Non-pigmented ciliary epithelial cell (primary cell): Measurements from ENCODE around the gene SCYGR5.
"Not testable (repeated sequence)": the region's sequence is repeated elsewhere in the genome, so short reads cannot be mapped to it uniquely, and the experiment has no call there.

ENCODE experiments used
- DNase-seq: peaks from one replicate; pipeline ENCODE4 v3.0.0-alpha.2; 2010; ENCODE audit warnings: low read depth

SCYGR5 gene

DNA sequence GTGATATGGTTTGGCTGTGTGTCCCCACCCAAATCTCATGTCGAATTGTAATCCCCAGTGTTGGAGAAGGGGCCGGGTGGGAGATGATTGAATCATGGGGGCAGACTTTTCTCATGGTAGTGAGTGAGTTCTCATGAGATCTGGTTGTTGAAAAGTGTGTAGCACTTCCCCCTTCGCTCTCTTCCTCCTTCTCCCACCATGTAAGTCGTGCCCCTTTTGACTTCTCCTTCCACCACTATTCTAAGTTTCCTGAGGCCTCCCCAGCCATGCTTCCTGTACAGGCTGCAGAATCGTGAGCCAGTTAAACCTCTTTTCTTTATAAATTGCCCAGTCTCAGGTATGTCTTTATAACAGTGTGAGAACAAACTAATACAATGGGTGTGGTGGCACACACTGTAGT is 7.0 kb downstream of the SCYGR5 start:
- not testable (repeated sequence) for DNase-seq

- DNase-seq: no peak
These were observed 7.9 kb downstream of the SCYGR5 start for GRCh38 chr2:227674485-227674884.

GRCh38 chr2:227677928-227678327 is 11.3 kb downstream of the SCYGR5 start:
- DNase-seq: no peak

DNA sequence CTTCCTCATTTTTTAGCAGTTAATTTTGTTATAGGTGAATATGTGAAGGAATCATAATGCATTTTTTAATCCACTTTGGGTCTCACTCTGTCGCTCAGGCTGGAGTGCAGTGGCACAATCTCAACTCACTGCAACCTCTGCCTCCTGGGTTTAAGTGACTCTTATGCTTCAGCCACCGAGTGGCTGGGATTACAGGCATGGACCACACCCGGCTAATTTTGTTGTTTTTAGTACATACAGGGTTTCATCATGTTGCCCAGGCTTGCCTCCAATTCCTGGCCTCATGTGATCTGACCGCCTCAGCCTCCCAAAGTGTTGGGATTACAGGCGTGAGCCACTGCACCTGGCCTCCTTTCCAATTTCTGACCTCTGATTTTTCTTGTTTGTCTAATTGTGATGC is 17.7 kb downstream of the SCYGR5 start:
- no peak for DNase-seq

DNA sequence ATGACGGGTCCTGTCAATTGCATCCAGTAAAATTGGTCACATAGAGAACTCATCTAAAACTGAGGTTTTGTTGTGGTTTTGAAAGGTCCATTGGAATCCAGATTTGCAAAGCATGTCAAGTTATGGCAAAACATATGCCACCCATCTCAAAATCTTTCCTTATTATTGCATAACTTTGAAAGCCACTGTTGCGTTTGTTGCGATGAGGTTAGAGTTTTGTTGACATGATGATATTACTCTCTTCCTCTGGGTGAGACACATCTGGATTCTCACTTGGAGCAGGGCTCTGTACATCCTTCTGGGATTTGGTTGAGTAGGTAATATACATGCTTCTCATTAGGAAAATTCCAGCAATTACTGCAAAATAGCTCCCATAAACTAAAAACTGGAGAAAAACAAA is 20.6 kb downstream of the SCYGR5 start:
- DNase-seq: no peak

- DNase-seq: no peak
These were observed 30.5 kb downstream of the SCYGR5 start for GRCh38 chr2:227696990-227697679.

DNA sequence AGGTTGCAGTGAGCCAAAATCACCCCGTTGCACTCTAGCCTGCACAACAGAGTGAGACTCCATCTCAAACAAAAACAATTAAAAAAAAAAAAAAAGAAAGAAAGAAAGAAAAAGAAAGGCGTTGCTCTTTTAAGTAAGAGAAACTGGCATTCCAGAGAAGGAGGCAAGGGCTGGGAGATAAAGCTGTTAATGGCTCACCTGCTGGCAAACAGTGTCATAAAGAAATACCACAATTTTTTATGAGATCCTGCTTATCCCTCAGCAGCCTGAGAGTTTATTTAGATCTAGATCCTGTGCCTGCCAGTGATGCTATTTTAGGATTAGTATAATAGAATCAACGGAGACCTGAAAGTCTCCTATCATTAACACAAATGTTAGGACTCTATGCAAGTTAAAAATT is 35.0 kb downstream of the SCYGR5 start:
- DNase-seq: no peak

DNA sequence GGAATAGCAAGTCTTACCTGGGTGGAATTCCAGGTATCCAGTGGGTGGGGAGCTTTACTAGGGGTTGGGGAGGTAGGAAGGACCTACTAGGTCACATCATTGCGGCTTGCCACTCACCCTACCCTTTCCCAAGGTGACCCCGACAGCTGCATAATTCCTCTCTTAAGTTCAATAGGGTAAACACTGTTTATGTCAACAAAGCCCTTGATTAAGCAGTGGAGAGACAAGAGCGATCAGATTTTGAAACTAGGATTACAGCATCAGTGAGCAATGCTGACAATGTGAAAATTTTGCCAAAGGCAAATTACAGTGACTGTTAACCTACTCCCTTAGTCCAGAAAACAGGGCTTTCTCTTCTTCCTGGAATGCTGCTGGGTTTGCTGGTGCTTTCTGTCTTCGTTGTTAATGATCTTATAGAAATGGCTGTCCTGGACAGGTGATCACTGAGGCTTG is 36.7 kb downstream of the SCYGR5 start:
- DNase-seq: no peak

DNA sequence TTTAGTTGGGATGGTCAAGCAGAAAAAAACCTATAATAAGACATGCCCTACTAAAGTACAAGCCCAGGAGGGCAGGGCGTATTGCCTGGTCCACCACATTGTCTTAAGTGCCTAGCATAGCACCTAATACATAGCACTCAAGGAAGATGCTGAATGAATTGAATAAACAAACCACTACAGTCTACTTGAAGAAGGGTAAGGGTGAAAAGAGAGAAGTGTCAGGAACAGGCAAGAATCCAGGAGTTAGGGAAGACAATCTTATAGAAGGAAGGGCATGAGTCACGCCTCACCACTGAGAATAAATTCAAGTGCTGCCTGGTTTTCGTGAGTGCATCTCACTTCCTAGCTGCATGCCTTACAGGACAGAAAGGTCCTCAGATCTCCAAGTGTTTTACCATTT is 37.4 kb downstream of the SCYGR5 start:
- DNase-seq: no peak

DNA sequence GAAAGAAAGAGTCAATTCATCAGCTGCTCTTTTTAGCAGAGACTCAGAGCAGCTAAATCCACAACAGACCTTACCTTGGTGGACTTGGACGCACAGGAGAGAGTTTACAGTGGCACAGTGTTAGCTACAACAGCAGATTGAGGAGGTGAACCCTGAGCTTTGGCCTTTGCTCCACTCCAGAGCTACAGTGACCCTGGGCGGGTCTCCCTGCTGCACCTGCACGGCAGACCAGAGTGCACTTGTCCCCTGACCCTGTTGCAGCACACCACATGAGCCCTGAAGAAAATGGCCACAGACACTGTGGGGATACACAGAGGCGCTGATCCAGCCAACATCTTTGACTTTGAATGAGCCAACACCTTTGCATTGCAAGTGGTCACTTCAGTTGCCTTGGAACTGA is 40.3 kb downstream of the SCYGR5 start:
- no peak for DNase-seq

DNA sequence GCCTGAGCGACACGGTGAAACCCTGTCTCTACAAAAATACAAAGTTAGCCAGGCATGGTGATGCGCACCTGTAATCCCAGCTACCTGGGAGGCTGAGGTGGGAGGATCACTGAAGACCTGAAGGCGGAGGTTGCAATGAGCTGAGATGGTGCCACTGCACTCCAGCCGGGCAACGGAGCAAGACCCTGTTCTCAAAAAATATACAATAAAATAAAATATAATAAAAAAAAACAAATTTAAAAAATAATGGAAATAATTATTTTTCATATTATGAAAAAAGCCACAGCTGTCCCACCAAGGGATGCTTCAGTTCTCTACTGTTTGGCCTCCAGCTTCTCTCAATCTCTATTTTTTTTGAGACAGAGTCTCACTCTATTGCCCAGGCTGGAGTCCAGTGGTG is 40.8 kb downstream of the SCYGR5 start:
- DNase-seq: no peak

DNA sequence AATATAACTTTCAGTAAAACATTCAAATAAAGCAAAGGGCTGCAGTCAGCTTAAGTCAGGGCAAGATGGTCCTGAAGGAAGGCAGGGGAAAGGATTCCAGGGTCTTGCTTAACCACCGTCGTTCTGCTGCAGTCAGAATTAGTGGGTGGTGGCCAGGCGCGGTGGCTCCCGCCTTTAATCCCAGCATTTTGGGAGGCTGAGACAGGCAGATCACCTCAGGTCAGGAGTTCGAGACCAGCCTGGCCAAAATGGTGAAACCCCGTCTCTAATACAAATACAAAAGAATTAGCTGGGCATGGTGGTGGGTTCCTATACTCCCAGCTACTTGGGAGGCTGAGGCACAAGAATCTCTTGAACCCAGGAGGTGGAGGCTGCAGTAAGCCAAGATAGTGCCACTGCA is 44.4 kb downstream of the SCYGR5 start:
- DNase-seq: no peak

GRCh38 chr2:227713291-227713690 is 46.7 kb downstream of the SCYGR5 start:
- no peak for DNase-seq

DNA sequence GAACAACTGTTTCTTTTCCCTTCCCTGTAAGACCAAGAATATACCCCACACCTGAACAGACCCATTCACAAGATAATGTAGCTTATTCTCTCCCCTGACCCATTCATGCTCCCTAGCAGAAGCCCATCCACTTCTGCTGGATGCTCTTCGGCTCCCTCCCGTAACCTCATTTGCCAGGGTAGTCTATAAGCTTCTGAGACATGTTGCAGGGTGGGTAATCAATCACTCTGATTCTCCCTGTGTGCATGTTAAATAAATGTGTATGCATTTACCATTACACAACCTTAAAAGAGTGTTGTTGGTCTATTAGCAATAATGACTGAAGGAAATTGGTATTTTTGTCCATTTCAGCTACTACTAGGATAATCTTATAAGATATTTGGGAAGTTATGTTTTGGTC is 49.9 kb downstream of the SCYGR5 start:
- no peak for DNase-seq
